C1 segment of cervical spinal cord (tissue), 14 donors: ENCODE measurements around the gene PSMA6.

ENCODE experiments used
- DNase-seq, 14 donors: peaks; one replicate each; lab custom pipeline; 2025; lab: John Stamatoyannopoulos, UW

Gene PSMA6

GRCh38 chr14:35366521-35366976 lies 74.4 kb downstream of the PSMA6 start:
- DNase-seq: no peak

GRCh38 chr14:35367056-35367372 lies 74.8 kb downstream of the PSMA6 start:
- DNase-seq: no peak
